ENCODE measurements around the gene PNMA3.
"Not testable (repeated sequence)": the region's sequence is repeated elsewhere in the genome, so short reads cannot be mapped to it uniquely, and the experiment has no call there.

Gene PNMA3

DNA sequence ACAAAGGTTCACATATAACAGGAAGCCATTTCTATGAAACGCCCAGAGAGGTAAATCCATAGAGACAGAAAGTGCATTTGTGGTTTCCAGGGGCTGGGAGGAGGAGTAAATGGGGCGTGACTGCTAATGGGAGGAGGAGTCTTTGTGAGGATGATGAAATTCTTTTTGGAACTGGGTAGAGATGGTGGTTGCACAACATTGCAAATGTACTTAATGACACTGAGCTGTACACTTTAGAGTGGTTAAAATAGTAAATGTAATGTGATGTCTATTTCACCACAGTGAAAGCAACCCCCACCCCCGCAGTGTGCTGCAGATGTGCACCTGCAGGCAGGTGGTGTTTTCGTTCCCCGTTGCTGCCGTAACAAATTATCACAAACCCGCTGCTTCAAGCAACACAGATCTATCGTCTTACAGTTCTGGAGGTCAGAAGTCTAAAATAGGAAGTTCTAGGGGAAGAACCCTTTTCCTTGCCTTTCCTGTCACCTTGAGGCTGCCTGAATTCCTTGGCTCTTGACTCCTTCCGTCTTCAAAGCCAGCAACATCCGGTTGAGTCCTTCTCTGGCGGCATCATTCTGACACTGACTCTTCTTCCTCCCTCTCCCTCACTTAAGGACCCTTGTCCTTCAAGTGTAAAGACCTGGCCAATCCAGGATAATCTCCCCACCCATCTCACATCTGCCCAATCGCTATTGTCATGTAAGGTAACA lies 50.0 kb downstream of the PNMA3 start:
- not testable (repeated sequence) for H3K27ac ChIP-seq (ENCODE audit: insufficient read depth, low read depth, low read length, poor library complexity, severe bottlenecking); H3K4me3 ChIP-seq (ENCODE audit: insufficient read depth, low read depth, low read length); H3K36me3 ChIP-seq (ENCODE audit: control insufficient read depth, insufficient read depth, low read length); H3K4me1 ChIP-seq (ENCODE audit: control insufficient read depth, insufficient read depth, low read length); H3K9me3 ChIP-seq (ENCODE audit: control insufficient read depth, low read length); H3K27me3 ChIP-seq (ENCODE audit: control insufficient read depth, insufficient read depth, low read length, poor library complexity, severe bottlenecking)
- WGBS, 2 experiments: no CpG with 5 or more reads among the region's 12 CpGs
